ENCODE measurements around the gene ANGPTL8. TPM values are rescaled to one million over a fixed set of nuclear protein-coding genes. Genes with fewer than 3 reads are reported as not detected.

Gene ANGPTL8
- total RNA-seq, 3 donors from 2014 or later = not detected

DNA sequence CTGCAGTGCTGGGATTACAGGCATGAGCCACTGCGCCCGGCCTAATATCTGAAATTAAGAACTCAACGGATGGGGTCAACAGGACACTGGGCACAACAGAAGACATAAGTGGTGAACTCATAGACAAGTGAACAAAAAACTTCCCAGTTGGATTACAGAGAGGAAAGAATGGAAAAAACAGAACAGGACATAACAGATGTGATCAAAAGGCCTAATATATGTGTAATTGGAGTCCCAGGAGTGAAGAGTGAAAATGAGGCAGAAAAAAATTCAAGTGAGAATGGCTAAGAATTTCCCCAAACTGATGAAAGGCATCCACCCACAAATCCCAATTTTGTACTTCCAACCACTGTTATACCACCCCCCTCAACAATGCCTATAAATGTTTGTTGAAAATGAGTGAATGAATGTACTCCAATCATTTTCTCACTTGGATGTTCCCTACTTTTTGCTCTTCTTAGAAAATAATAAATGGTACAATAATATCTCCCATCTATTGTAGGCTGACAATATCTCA lies 18.3 kb upstream of the ANGPTL8 start:
- Histone ChIP-seq H3K9me3 (peaks cover 9% of the 10 kb centered on the region), H3K36me3 (ENCODE audit: low read depth) (peaks cover 8% of the 10 kb centered on the region), H3K4me1 (ENCODE audit: low read depth) (no peaks in the 10 kb centered on the region), H3K4me3 (no peak overlapping the region)
- DNase-seq (no peak), ATAC-seq (no peak)
- TF ChIP-seq, protein P1, sequence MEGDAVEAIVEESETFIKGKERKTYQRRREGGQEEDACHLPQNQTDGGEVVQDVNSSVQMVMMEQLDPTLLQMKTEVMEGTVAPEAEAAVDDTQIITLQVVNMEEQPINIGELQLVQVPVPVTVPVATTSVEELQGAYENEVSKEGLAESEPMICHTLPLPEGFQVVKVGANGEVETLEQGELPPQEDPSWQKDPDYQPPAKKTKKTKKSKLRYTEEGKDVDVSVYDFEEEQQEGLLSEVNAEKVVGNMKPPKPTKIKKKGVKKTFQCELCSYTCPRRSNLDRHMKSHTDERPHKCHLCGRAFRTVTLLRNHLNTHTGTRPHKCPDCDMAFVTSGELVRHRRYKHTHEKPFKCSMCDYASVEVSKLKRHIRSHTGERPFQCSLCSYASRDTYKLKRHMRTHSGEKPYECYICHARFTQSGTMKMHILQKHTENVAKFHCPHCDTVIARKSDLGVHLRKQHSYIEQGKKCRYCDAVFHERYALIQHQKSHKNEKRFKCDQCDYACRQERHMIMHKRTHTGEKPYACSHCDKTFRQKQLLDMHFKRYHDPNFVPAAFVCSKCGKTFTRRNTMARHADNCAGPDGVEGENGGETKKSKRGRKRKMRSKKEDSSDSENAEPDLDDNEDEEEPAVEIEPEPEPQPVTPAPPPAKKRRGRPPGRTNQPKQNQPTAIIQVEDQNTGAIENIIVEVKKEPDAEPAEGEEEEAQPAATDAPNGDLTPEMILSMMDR (IDR thresholded peaks at IDR 0.05) = no peak
- intact Hi-C loops (cut with DNase I, micrococcal nuclease) = no loop called here

DNA sequence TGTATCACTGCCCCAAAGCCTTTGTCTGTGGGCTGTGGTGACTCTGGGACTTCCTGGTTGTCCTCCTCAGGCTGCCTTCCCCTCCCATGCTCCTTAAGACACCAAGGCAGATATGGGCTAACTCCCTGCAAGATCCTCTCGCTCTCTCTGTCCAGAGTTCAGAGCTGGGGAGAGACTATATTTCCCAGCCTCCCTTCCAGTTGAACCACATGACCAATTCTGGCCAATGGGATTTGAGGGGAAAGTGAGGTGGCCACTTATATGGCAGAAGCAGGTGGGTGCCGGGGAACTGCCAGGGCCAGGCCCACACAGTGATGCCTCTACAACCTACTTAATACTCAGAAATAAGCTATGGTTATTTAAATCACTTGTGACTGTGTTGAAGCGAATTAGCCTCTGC lies 16.2 kb upstream of the ANGPTL8 start:
- TF ChIP-seq, protein P1 (IDR thresholded peaks at IDR 0.05) = no peak
- H3K4me3 ChIP-seq = no peak overlapping the region
- DNase-seq (no peak), ATAC-seq (no peak)
- peaks cover 8% of the 10 kb centered on the region for H3K36me3 ChIP-seq (ENCODE audit: low read depth)
- H3K9me3 ChIP-seq = peaks cover 9% of the 10 kb centered on the region
- intact Hi-C loops (cut with DNase I, micrococcal nuclease) = no loop called here
- H3K4me1 ChIP-seq (ENCODE audit: low read depth) = no peaks in the 10 kb centered on the region

DNA sequence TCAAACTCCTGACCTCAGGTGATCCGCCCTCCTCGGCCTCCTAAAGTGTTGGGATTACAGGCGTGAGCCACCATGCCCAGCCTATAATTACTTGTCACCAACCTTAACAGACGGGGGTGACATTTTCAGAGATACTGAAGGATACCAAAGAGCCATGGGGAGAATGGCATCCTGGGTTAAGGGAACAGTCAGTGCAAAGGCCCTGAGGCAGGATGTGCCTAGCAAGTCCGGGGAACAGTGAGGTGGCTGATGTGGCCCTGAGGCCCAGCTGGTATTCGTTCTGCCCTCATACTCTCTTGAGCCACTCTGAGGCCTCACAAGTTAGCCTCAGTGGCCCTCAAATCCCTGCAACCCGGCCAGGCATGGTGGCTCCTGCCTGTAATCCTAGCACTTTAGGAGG lies 15.0 kb upstream of the ANGPTL8 start:
- TF ChIP-seq, protein P1 (IDR thresholded peaks at IDR 0.05) = no peak
- intact Hi-C loops (cut with DNase I, micrococcal nuclease) = no loop called here
- no peak for ATAC-seq

DNA sequence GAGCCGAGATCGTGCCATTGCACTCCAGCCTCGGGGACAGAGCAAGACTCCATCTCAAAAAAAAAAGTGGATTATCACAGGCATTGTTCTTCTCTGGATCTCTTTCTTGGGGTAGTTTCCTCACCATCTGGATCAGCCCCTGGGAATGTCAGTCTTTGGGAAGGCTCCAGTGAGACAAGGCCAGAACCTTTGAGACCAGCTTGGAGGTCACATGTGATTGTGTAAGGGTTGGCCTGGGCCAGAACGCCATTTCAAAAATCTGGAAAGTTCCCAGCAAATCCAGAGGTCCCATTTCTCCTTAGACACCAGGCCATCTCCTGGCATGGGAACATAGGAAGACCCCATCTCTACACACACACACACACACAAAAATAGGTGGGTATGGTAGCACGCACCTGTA lies 14.2 kb upstream of the ANGPTL8 start:
- peaks cover 9% of the 10 kb centered on the region for H3K9me3 ChIP-seq
- ATAC-seq = no peak
- no peaks in the 10 kb centered on the region for H3K4me1 ChIP-seq (ENCODE audit: low read depth)
- H3K36me3 ChIP-seq (ENCODE audit: low read depth) = peaks cover 8% of the 10 kb centered on the region
- DNase-seq = no peak
- TF ChIP-seq, protein P1 (IDR thresholded peaks at IDR 0.05) = no peak
- intact Hi-C loops (cut with DNase I, micrococcal nuclease) = no loop called here
- no peak overlapping the region for H3K4me3 ChIP-seq

More for the DNA sequence above, 15.0 kb upstream of the ANGPTL8 start:
- no peak overlapping the region for H3K4me3 ChIP-seq
- H3K36me3 ChIP-seq (ENCODE audit: low read depth) = peaks cover 8% of the 10 kb centered on the region
- peaks cover 9% of the 10 kb centered on the region for H3K9me3 ChIP-seq
- H3K4me1 ChIP-seq (ENCODE audit: low read depth) = no peaks in the 10 kb centered on the region
- DNase-seq = no peak

DNA sequence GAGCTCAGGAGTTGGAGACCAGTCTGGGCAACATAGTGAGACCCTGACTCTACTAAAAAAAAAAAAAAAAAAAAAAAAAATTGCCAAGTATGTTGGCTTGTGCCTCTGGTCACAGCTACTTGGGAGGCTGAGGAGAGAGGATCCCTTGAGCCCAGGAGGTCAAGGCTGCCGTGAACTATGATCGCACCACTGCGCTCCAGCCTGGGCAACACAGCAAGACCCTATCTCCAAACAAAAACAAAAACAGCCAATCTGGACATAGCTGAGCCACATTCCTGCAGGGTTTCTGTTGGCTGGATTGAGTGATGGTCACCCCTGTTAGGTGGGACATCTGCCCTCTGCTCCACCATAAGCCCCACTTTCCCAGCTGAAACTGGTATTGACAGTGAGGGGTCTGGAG lies 13.6 kb upstream of the ANGPTL8 start:
- Histone ChIP-seq H3K4me3 (no peak overlapping the region), H3K4me1 (ENCODE audit: low read depth) (no peaks in the 10 kb centered on the region), H3K36me3 (ENCODE audit: low read depth) (peaks cover 8% of the 10 kb centered on the region), H3K9me3 (peaks cover 9% of the 10 kb centered on the region)
- intact Hi-C loops (cut with DNase I, micrococcal nuclease) = no loop called here
- DNase-seq (no peak), ATAC-seq (no peak)
- TF ChIP-seq, protein P1 (IDR thresholded peaks at IDR 0.05) = no peak

DNA sequence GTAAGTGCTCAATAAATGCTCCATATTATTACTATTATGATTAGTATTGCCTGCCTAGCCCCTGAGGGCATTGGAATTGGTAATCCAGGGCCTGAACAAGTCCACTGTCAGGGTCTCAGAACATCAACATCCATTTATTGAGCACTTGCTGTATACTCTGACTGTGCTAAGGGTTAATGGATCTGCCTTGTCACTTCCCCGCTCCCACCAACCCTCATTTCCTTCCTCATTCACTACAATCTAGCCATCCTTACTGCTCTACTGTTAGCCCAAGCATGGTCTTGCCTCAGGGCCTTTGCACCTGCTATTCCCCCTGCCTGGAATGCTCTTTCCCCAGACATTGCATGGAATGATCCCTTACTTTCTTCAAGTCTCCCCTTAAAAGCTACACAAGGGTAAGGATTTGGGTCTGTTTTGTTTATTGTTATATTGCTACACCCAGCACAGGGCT lies 12.7 kb upstream of the ANGPTL8 start:
- no peaks in the 10 kb centered on the region for H3K4me1 ChIP-seq (ENCODE audit: low read depth)
- intact Hi-C loops (cut with DNase I, micrococcal nuclease) = no loop called here
- H3K9me3 ChIP-seq = peaks cover 2% of the 10 kb centered on the region
- TF ChIP-seq, protein P1 (IDR thresholded peaks at IDR 0.05) = no peak
- H3K36me3 ChIP-seq (ENCODE audit: low read depth) = peaks cover 3% of the 10 kb centered on the region
- DNase-seq (no peak), ATAC-seq (no peak)
- H3K4me3 ChIP-seq = no peak overlapping the region

Measured in mucosa of descending colon (tissue), 3 donors.